ENCODE data around the gene AHI1. TPM values are rescaled to one million over a fixed set of nuclear protein-coding genes. Genes with fewer than 3 reads are reported as not detected.

Gene AHI1
- polyA plus RNA-seq, 1 donor (not counting 4 experiments of a cell fraction or from before 2014, with no cell fraction given), result 7.0 TPM

GRCh38 chr6:135362124-135362523 lies 135.4 kb downstream of the AHI1 start:
- Histone ChIP-seq H4K20me1 (ENCODE audit: control insufficient read depth, extremely low read depth, insufficient read depth, low read length) (no peaks in the 10 kb centered on the region), H3K4me2 (ENCODE audit: control insufficient read depth, extremely low read depth, insufficient read depth, low read depth, low read length) (no peak overlapping the region), H3K79me2 (ENCODE audit: control insufficient read depth, insufficient read depth, low read length) (no peaks in the 10 kb centered on the region), H3K36me3 (ENCODE audit: control insufficient read depth in 2 of 2, extremely low read depth in 1 of 2, insufficient read depth in 2 of 2, low read length in 2 of 2) (no peaks in the 10 kb centered on the region), H3K4me3 (ENCODE audit: control insufficient read depth in 2 of 3, extremely low read depth in 1 of 3, insufficient read depth in 2 of 3, low read depth in 1 of 3, low read length in 3 of 3) (no peak overlapping the region), H2AFZ (ENCODE audit: control insufficient read depth, low read length) (no peak overlapping the region), H3K9me3 (ENCODE audit: control insufficient read depth, low read depth, low read length) (no peaks in the 10 kb centered on the region), H3K4me1 (ENCODE audit: control insufficient read depth, extremely low read depth, insufficient read depth, low read length) (peaks cover 7% of the 10 kb centered on the region), H3K27me3 (ENCODE audit: control insufficient read depth, extremely low read depth, insufficient read depth, low read length) (no peaks in the 10 kb centered on the region), H3K9me1 (ENCODE audit: control insufficient read depth, extremely low read depth, insufficient read depth, low read length) (no peaks in the 10 kb centered on the region), H3K9ac (ENCODE audit: control insufficient read depth, extremely low read depth, insufficient read depth, low read length) (no peak overlapping the region), H3K27ac (ENCODE audit: control insufficient read depth, insufficient read depth, low read length) (no peak overlapping the region)
- dilution Hi-C loops (cut with MboI; ENCODE audit: extremely low pct_ligation_motif_present, low sequenced_read_pairs), result no loop called here
- no peak for FAIRE-seq
- no peak for TF ChIP-seq EZH2 (IDR thresholded peaks at IDR 0.05; ENCODE audit: low read length)
- DNase-seq (ENCODE audit: low read depth, low spot score), result no peak

GRCh38 chr6:135360222-135360621 lies 137.3 kb downstream of the AHI1 start:
- no peak overlapping the region for H3K27ac ChIP-seq (ENCODE audit: control insufficient read depth, insufficient read depth, low read length)
- no peak overlapping the region for H3K4me2 ChIP-seq (ENCODE audit: control insufficient read depth, extremely low read depth, insufficient read depth, low read depth, low read length)

More at GRCh38 chr6:135360222-135360621, 137.3 kb downstream of the AHI1 start:
- no peak overlapping the region for H3K9ac ChIP-seq (ENCODE audit: control insufficient read depth, extremely low read depth, insufficient read depth, low read length)
- TF ChIP-seq, protein P1, sequence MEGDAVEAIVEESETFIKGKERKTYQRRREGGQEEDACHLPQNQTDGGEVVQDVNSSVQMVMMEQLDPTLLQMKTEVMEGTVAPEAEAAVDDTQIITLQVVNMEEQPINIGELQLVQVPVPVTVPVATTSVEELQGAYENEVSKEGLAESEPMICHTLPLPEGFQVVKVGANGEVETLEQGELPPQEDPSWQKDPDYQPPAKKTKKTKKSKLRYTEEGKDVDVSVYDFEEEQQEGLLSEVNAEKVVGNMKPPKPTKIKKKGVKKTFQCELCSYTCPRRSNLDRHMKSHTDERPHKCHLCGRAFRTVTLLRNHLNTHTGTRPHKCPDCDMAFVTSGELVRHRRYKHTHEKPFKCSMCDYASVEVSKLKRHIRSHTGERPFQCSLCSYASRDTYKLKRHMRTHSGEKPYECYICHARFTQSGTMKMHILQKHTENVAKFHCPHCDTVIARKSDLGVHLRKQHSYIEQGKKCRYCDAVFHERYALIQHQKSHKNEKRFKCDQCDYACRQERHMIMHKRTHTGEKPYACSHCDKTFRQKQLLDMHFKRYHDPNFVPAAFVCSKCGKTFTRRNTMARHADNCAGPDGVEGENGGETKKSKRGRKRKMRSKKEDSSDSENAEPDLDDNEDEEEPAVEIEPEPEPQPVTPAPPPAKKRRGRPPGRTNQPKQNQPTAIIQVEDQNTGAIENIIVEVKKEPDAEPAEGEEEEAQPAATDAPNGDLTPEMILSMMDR (optimal IDR thresholded peaks at IDR 0.05 in 1 of 3, IDR thresholded peaks at IDR 0.05 in 1 of 3, conservative IDR thresholded peaks at IDR 0.05 in 1 of 3; ENCODE audit: extremely low read depth in 1 of 3, insufficient read depth in 2 of 3, low read length in 3 of 3), result no peak
- no peak for TF ChIP-seq EZH2 (IDR thresholded peaks at IDR 0.05; ENCODE audit: low read length)
- H3K27me3 ChIP-seq (ENCODE audit: control insufficient read depth, extremely low read depth, insufficient read depth, low read length), result no peaks in the 10 kb centered on the region
- no peaks in the 10 kb centered on the region for H3K9me1 ChIP-seq (ENCODE audit: control insufficient read depth, extremely low read depth, insufficient read depth, low read length)
- dilution Hi-C loops (cut with MboI; ENCODE audit: extremely low pct_ligation_motif_present, low sequenced_read_pairs), result no loop called here
- FAIRE-seq (no peak), DNase-seq (ENCODE audit: low read depth, low spot score) (no peak)
- no peak overlapping the region for H3K4me3 ChIP-seq (ENCODE audit: control insufficient read depth in 2 of 3, extremely low read depth in 1 of 3, insufficient read depth in 2 of 3, low read depth in 1 of 3, low read length in 3 of 3)
- H3K79me2 ChIP-seq (ENCODE audit: control insufficient read depth, insufficient read depth, low read length), result no peaks in the 10 kb centered on the region
- H2AFZ ChIP-seq (ENCODE audit: control insufficient read depth, low read length), result no peak overlapping the region
- H3K36me3 ChIP-seq (ENCODE audit: control insufficient read depth in 2 of 2, extremely low read depth in 1 of 2, insufficient read depth in 2 of 2, low read length in 2 of 2), result no peaks in the 10 kb centered on the region
- no peaks in the 10 kb centered on the region for H3K9me3 ChIP-seq (ENCODE audit: control insufficient read depth, low read depth, low read length)
- no peaks in the 10 kb centered on the region for H4K20me1 ChIP-seq (ENCODE audit: control insufficient read depth, extremely low read depth, insufficient read depth, low read length)
- peaks cover 7% of the 10 kb centered on the region for H3K4me1 ChIP-seq (ENCODE audit: control insufficient read depth, extremely low read depth, insufficient read depth, low read length)

Measured in keratinocyte (primary cell).